D721Med (cell line): ENCODE data around the gene CLEC7A.

Source experiments
- DNase-seq: peaks from one replicate; pipeline ENCODE4 v3.0.0; 2011; ENCODE audit warnings: low spot score; ENCODE audit not compliant: insufficient read length
- FAIRE-seq: peaks from 2 replicates; lab custom pipeline; 2011; peaks lifted over from hg19 to GRCh38; lab: Jason Lieb, UNC
- TF ChIP-seq, protein P1 (sequence below): IDR thresholded peaks from 2 replicates; pipeline ENCODE4 v1.5.1; 2012; ENCODE audit warnings: mild to moderate bottlenecking, control low read depth; ENCODE audit not compliant: insufficient read depth; ENCODE audit errors: missing control alignments

Gene CLEC7A

DNA sequence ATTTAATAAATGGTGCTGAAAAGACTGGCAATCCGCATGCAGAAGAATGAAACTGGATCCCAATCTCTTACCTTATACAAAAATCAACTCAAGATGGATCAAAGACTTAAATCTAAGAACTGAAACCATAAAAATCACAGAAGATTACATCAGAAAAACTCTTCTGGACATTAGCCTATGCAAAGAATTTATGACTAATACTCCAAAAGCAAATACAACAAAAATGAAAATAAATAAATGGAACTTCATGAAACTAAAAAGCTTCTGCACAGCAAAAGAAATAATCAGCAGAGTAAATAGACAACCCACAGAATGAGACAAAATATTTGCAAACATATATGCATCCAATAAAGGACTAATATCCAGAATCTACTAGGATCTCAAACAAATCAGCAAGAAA, 16.9 kb downstream of the CLEC7A start:
- DNase-seq (no peak), FAIRE-seq (no peak)
- TF ChIP-seq, protein P1, sequence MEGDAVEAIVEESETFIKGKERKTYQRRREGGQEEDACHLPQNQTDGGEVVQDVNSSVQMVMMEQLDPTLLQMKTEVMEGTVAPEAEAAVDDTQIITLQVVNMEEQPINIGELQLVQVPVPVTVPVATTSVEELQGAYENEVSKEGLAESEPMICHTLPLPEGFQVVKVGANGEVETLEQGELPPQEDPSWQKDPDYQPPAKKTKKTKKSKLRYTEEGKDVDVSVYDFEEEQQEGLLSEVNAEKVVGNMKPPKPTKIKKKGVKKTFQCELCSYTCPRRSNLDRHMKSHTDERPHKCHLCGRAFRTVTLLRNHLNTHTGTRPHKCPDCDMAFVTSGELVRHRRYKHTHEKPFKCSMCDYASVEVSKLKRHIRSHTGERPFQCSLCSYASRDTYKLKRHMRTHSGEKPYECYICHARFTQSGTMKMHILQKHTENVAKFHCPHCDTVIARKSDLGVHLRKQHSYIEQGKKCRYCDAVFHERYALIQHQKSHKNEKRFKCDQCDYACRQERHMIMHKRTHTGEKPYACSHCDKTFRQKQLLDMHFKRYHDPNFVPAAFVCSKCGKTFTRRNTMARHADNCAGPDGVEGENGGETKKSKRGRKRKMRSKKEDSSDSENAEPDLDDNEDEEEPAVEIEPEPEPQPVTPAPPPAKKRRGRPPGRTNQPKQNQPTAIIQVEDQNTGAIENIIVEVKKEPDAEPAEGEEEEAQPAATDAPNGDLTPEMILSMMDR = no peak

DNA sequence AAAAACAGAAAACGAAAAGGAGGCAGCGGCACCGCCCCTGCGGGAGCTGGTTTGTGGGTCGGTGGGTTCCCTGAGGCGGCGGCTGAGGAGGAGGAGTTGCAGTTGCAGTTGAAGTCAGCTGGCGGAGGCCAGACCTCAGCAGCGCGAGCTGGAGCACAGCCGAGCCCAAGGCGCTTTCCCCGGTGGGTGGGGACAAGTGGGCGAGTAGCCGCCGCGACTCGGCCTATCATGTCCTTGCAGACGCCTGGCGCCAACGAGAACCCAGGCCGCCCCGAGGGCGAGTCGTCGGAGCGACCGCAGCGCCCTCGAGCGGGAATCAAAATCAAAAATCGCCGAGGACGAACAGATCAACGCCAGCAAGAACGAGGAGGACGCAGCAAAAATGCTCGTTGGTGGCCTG, 18.5 kb downstream of the CLEC7A start:
- DNase-seq (no peak), FAIRE-seq (no peak)
- TF ChIP-seq, protein P1 = no peak

DNA sequence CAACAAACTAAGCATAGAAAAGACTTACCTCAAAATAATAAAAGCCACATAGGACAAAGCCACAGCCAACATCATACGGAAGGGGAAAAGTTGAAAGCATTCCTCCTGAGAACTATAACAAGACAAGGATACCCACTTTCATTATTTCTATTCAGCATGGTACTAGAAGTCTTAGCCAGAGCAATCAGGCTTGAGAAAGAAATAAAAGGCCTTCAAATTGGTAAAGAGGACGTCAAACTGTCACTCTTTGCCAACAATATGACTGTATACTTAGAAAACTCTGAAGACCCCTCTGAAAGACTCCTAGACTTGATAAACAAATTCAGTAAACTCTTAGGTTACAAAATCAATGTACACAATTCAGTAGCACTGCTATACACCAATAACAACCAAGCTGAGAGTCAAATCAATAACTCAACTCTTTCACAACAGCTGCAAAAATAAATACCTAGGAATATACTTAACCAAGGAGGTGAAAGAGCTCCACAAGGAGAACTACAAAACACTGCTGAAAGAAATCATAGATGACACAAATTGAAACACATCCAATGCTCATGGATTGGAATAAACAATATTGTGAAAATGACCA, 19.6 kb downstream of the CLEC7A start:
- no peak for DNase-seq
- TF ChIP-seq, protein P1 = no peak
- FAIRE-seq = no peak

DNA sequence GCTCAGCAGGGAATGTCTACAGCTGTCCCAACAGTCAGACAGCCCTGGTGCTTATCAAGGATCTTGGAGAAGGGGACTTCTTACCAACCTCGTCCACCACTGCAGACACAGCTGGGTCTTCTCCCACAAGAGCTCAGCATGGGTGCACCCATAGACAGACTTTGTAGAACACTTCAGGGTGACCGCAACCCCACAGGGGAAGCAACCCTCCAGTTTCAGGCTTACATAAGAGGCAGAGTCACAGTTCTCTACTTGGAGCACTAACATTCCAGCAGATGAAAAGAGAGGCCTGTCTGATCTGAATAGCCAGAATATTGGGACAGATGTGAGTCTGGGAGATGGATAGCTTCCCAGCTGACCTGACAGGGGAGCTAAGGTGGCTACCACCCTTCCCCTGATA, 27.7 kb downstream of the CLEC7A start:
- FAIRE-seq (no peak), DNase-seq (no peak)
- TF ChIP-seq, protein P1 = no peak

DNA sequence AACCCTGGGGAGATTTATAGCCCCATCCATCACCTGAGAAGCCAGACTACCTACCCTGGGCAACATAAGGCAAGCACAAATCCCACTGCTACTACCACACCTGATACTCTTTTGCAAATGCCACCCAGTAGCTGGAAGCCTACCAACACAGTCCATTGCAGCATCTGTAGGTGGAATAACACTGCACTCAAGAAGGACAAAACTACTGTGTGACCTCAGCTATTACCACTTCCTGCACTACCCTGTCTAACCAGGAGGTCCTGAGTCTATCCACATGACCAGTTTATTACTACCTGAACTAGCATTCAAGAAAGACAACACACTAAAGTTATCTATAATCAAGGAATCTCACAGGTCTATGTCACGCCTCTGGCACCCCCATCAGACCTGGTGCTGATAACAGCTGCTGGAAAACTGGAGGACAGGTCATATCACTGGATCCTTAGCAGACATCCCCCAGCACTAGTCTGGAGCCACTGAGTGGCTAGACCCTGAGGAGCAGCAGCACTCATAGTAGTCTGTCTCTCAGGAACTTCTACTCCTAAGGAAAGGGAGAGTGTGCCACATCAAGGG, 28.3 kb downstream of the CLEC7A start:
- DNase-seq = no peak
- FAIRE-seq = no peak
- TF ChIP-seq, protein P1 = no peak

DNA sequence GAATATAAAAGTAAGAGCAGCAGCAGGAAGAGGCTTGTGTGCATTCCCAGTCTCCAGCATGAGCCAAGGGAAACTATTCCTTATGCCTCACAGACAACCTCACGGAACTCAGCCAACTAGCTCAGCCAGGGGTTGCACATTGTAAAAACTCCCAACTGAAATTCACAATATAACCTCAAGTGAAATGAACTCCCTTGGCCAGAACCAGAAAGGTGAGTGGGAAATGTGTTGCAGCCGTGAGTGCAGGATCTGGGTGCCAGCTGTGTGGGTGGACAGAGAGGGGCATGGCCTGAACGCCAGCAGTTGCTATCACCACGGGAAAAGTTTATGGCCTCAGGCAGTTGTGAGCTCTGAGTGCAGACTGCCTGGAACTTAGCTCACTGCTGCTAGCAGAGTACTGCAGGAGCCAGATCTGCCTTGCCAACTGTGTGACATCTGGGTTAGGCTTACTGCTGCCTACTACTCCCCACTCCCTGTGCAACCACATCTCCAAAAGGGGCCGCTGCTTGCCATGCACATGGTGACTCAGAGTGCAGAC, 28.9 kb downstream of the CLEC7A start:
- no peak for DNase-seq
- TF ChIP-seq, protein P1 = no peak
- FAIRE-seq = no peak

DNA sequence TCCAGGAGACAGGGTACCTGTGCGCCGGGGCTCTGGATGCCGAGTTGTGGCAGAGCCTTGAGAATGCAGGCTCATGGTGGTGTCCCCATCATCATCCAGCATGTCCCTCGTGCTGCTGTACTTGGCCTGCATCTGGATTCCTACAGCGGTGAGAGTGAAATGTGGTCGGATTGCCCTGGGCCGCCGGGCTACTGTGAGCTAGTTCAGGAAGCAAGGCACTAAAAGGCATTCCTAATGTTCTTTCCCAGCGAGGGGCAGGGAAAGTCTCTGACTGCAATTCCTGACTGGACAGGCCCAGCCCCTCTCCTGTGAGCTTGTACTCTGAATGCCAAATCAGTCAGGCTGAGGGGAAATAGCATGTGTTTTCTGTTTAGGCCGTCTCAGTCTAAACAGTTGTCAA, 31.2 kb downstream of the CLEC7A start, which contains the start of gene CLEC1A:
Gene CLEC1A (minus strand): TSS at position 195 of the 400 bp plus-strand sequence. CDS start 63 bp downstream, at position 132.
- TF ChIP-seq, protein P1 = no peak
- DNase-seq (no peak), FAIRE-seq (no peak)
